Cardiac fibroblast (primary cell): ENCODE results near the gene PVR.

Experiments
- DNase-seq, 2 donors: peaks; one replicate each; pipeline versions ENCODE4 v3.0.0 to v3.0.0-alpha.2; 2010; ENCODE audit warnings: low read depth in 2 of 2
- H3K4me3 ChIP-seq, 2 donors: replicated peaks in 1 of 2; 1 replicate in 1 of 2; 2 replicates in 1 of 2; pipeline ENCODE4 v1.5.1; 2011; ENCODE audit warnings: low read depth in 2 of 2, low read length in 2 of 2, mild to moderate bottlenecking in 2 of 2, moderate library complexity in 1 of 2
- TF ChIP-seq, protein P1 (sequence below): IDR thresholded peaks from one replicate; pipeline ENCODE4 v1.5.1; 2011; ENCODE audit warnings: low read depth, mild to moderate bottlenecking, low read length, inconsistent platforms

PVR gene

DNA sequence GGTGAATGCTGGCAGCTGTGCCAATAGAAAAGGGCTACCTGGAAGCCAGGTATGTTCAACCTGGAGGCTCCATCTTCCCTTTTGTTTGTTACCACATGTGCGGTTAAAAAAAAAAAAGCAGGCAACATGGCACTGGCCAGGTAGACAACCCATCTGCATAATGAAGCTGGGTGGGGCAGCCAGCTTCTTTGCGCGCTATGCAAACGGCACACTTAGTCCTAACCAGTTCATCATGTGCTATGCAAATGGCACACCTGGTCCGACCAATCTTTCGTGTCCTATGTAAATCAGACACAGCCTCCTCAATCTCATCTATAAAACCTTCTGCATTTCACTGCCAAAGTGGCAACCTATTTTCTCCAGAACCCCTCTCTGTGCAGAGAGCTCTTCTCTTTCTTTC lies 41.6 kb upstream of the PVR start:
- TF ChIP-seq, protein P1, sequence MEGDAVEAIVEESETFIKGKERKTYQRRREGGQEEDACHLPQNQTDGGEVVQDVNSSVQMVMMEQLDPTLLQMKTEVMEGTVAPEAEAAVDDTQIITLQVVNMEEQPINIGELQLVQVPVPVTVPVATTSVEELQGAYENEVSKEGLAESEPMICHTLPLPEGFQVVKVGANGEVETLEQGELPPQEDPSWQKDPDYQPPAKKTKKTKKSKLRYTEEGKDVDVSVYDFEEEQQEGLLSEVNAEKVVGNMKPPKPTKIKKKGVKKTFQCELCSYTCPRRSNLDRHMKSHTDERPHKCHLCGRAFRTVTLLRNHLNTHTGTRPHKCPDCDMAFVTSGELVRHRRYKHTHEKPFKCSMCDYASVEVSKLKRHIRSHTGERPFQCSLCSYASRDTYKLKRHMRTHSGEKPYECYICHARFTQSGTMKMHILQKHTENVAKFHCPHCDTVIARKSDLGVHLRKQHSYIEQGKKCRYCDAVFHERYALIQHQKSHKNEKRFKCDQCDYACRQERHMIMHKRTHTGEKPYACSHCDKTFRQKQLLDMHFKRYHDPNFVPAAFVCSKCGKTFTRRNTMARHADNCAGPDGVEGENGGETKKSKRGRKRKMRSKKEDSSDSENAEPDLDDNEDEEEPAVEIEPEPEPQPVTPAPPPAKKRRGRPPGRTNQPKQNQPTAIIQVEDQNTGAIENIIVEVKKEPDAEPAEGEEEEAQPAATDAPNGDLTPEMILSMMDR = no peak
- no peak for DNase-seq
- H3K4me3 ChIP-seq = no peak overlapping the region

DNA sequence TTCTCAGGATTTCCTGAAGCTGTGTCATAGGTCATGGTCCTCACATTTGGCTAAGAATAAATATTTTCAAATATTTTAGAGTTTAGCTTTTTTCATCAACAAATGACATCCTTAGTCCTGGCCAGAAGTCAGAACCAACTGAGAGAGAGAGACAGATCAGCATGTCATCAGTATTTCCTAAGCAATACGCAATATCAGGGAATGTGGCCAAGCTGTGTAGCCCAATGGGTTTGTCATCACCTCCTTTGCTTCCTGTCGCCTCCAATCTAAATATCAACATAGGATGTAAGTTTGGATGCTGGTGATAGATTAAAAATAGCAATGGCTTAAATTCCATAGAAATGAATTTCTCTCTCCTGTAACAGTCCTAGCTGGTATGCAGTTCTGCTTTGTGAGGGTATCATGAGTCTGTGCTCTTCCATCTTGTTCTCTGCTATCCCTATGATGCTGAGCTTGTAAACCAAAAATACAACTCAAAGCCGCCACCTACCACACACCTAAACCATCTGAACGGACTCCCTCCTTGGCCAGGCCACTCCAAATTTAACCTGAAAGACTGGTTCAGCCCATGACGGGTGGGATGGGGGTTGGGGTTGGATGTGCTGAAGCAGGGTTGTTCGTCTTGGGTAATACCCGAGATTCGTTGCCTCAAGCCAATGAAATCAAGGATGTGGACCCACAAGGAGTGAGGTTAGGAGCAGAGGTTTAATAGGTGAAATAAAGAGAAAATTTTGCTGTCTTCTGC lies 40.3 kb upstream of the PVR start:
- DNase-seq = peak; percentile 85 to 98
- H3K4me3 ChIP-seq = no peak overlapping the region
- TF ChIP-seq, protein P1 = no peak

DNA sequence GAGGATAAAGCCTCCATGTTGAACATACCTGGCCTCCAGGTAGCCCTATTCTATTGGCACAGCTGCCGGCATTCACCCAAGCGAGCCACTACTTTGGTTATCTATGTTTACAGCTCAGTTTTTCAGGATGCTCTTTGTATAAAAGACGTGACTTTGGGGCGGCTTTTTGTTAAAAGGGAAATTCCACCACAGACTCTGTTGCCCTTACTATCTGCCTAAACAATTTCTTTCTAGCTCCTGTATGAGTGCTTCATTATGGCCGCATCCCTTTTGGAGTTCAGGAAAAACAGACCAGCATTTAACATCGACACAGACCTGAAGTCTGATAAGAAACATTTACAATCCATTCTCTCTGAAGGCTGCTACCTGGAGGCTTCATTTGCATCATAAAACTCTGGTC lies 39.5 kb upstream of the PVR start:
- DNase-seq = no peak
- H3K4me3 ChIP-seq = no peak overlapping the region
- TF ChIP-seq, protein P1 = no peak

DNA sequence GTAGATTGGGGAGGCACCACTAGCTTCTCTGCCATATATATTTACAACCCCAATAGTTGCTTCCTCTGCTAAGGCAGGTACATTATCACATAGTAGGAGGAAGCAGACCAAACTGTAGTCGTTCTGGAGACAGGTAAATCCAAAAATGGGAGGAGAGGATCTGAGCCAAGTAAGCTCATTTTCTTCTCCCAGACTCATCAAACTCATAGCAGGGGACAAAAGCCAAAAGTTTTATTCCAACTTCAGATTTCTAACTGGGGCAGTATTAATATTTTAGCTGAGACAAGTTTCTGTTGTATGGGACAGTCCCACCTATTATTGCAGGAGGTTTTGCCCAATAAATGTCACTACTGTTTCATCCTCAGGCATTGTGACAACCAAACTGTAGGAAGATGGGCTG lies 38.2 kb upstream of the PVR start:
- no peak for DNase-seq
- no peak overlapping the region for H3K4me3 ChIP-seq
- TF ChIP-seq, protein P1 = no peak

DNA sequence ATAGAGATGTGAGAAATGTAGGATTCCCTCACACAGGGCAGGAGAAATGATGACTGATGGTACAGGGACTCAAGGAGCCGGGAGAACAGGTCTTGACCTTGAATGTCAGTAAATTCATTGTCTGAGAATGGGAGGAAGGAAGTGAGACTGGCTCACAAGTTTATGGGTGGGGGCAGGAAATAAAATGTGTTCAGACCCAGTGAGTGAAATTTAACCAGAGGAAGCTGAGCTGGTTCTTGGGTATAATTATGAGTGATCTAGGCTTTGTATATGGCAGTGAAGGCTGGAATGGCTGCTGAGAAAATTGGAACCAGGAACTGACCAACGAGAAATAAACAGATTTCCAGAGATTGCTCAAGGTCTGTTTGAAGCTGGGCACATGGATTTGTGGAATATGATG lies 36.7 kb upstream of the PVR start:
- TF ChIP-seq, protein P1 = no peak
- no peak overlapping the region for H3K4me3 ChIP-seq
- DNase-seq = peak; percentile 58 to 85

DNA sequence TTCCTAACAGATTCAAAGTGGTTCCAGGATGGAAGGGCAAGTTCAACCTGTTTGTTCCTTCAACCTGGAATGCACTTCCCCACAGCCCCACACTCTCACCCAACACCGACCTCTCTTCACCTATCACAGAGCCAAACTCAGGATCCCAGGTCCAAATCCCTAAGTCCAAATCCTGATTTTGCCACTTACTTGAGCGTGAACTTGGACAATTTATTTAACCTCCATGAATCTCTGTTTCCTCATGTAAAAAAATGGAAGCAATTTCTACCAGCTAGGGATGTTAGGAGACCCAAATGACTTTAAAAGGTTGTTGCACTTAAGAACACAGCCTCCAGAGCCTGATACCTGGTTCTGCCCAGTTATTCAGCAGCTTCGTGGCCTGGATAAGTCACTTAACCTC lies 35.8 kb upstream of the PVR start:
- TF ChIP-seq, protein P1 = no peak
- DNase-seq = no peak
- no peak overlapping the region for H3K4me3 ChIP-seq

DNA sequence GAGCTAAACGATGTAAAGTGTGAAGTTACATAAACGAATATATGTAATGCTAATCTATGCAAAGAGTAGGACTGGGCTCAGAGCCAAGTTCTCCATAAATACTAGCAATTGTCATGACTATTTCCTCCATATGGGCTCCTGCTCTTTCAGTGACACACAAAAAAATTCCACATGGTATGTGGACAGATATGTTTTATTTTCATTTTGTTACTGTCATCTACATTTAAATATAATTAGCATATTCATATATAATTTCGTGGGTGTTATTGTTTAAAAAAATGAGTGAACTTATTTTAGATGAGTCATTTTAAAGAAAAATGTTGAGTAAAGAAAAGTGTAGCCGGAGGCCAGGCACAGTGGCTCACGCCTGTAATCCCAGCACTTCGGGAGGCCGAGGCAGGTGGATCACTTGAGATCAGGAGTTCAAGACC lies 35.3 kb upstream of the PVR start:
- no peak overlapping the region for H3K4me3 ChIP-seq
- TF ChIP-seq, protein P1 = no peak
- DNase-seq = peak; percentile 23 to 60
